ENCODE data around the gene DEFB116.
"Not testable (repeated sequence)": the region's sequence is repeated elsewhere in the genome, so short reads cannot be mapped to it uniquely, and the experiment has no call there.

The DEFB116 gene

GRCh38 chr20:31308535-31309162, at the start of gene DEFB116:
TSS of gene DEFB116 (minus strand) at chr20:31308585. CDS start at chr20:31308585, 0 bp downstream.
- no peak for DNase-seq

GRCh38 chr20:31355981-31356380, 47.6 kb upstream of the DEFB116 start:
- no peak for DNase-seq

- DNase-seq = no peak
These were observed 33.1 kb upstream of the DEFB116 start for GRCh38 chr20:31341470-31341869.

- DNase-seq = no peak
These were observed 22.5 kb upstream of the DEFB116 start for GRCh38 chr20:31330893-31331292.

GRCh38 chr20:31322504-31322903, 14.1 kb upstream of the DEFB116 start:
- no peak for DNase-seq

- DNase-seq = not testable (repeated sequence)
These were observed 23.4 kb downstream of the DEFB116 start for GRCh38 chr20:31284964-31285363.

- no peak for DNase-seq
These were observed 30.2 kb downstream of the DEFB116 start for GRCh38 chr20:31278178-31278577.

GRCh38 chr20:31274441-31274840, 33.9 kb downstream of the DEFB116 start:
- no peak for DNase-seq

GRCh38 chr20:31260326-31260932, 48.0 kb downstream of the DEFB116 start:
- no peak for DNase-seq

- no peak for DNase-seq
These were observed 51.0 kb downstream of the DEFB116 start, which contains the start of gene DEFB115 for GRCh38 chr20:31257364-31257763. TSS of gene DEFB115 (plus strand) at chr20:31257664. CDS start at chr20:31257664, 0 bp downstream.

GRCh38 chr20:31256959-31257358, 51.4 kb downstream of the DEFB116 start:
- no peak for DNase-seq

Measured in activated CD8-positive, alpha-beta memory T cell treated with anti-CD3 and anti-CD28 coated beads, Interleukin-2, amount 50 U/mL, for 4 hours (primary cell).